Measurements from ENCODE around the gene LARGE2. TPM values are rescaled to one million over a fixed set of nuclear protein-coding genes. Genes with fewer than 3 reads are reported as not detected.

LARGE2 gene
- total and polyA plus RNA-seq, 10 donors = 2.5 to 18.8 (median 6.2) TPM

- peaks cover 0 to 100% (median 51%) of the 10 kb centered on the region in 6 donors for H3K36me3 ChIP-seq
- WGBS, 5 donors = 76 to 90% (median 88%) methylated on average over 4 of the region's 4 CpGs
- no peak overlapping the region for H3K27ac ChIP-seq
- intact Hi-C loops (cut with DNase I; ENCODE audit: low total_unique reads) = no loop called here
- H3K4me3 ChIP-seq = no peak overlapping the region
- H3K27me3 ChIP-seq (replicated peaks in 1 of 7) = no peaks in the 10 kb centered on the region
- no peaks in the 10 kb centered on the region for H3K9me3 ChIP-seq
- H3K4me1 ChIP-seq = no peaks in the 10 kb centered on the region
- DNase-seq = no peak
- TF ChIP-seq POLR2A (IDR thresholded peaks at IDR 0.05) = no peak
- TF ChIP-seq POLR2AphosphoS5 (IDR thresholded peaks at IDR 0.05) = no peak
- no peak for TF ChIP-seq CTCF (IDR thresholded peaks at IDR 0.05 in 8 of 11, conservative IDR thresholded peaks at IDR 0.05 in 3 of 11)
Measured at GRCh38 chr11:45973601-45974000, 51.1 kb downstream of the LARGE2 start.

- no peaks in the 10 kb centered on the region for H3K27me3 ChIP-seq (replicated peaks in 1 of 7)
- H3K36me3 ChIP-seq = peaks cover 4 to 100% (median 51%) of the 10 kb centered on the region in 6 donors
- no peak for TF ChIP-seq POLR2A (IDR thresholded peaks at IDR 0.05)
- no peak for TF ChIP-seq POLR2AphosphoS5 (IDR thresholded peaks at IDR 0.05)
- no peak for TF ChIP-seq CTCF (IDR thresholded peaks at IDR 0.05 in 8 of 11, conservative IDR thresholded peaks at IDR 0.05 in 3 of 11)
- intact Hi-C loops (cut with DNase I; ENCODE audit: low total_unique reads) = no loop called here
- no peaks in the 10 kb centered on the region for H3K9me3 ChIP-seq
- 89 to 100% (median 95%) methylated on average over 1 of the region's 1 CpG for WGBS, 5 donors
- H3K27ac ChIP-seq = no peak overlapping the region
- H3K4me3 ChIP-seq = no peak overlapping the region
- no peaks in the 10 kb centered on the region for H3K4me1 ChIP-seq
- no peak for DNase-seq
Measured at GRCh38 chr11:45974806-45975205, 52.4 kb downstream of the LARGE2 start.

Other genes starting within 250 kb of the LARGE2 start
- 10 to 100 TPM in 5 of 7 donors, 1 to 10 TPM in 2; 9.3 to 14.2 (median 12.1) TPM for gene SLC35C1, start 117.5 kb upstream of the LARGE2 start, total RNA-seq
- gene SLC35C1, start 117.5 kb upstream of the LARGE2 start, polyA plus RNA-seq = 1 to 10 TPM; 2.8 to 7.4 (median 4.1) TPM
- gene CRY2, start 75.2 kb upstream of the LARGE2 start, total RNA-seq = 10 to 100 TPM; 27.1 to 39.2 (median 33.1) TPM
- 10 to 100 TPM in 1 of 3 donors, 1 to 10 TPM in 2; 5.6 to 10.9 (median 5.6) TPM for gene CRY2, start 75.2 kb upstream of the LARGE2 start, polyA plus RNA-seq
- 1 to 10 TPM; 1.7 to 6.0 (median 3.4) TPM for gene MAPK8IP1, start 37.0 kb upstream of the LARGE2 start, total RNA-seq
- gene MAPK8IP1, start 37.0 kb upstream of the LARGE2 start, polyA plus RNA-seq = 1 to 10 TPM in 2 of 3 donors, under 1 TPM in 1; 0.80 to 2.2 (median 1.3) TPM
- 1 to 10 TPM in 4 of 7 donors, under 1 TPM in 1, not detected in 2; 0.57 to 2.0 (median 1.2) TPM for gene FREY1, start 15.4 kb upstream of the LARGE2 start, total RNA-seq
- under 1 TPM; 0.13 to 0.32 (median 0.27) TPM for gene FREY1, start 15.4 kb upstream of the LARGE2 start, polyA plus RNA-seq
- 10 to 100 TPM; 29.2 to 36.7 (median 33.7) TPM for gene PEX16, start 4.8 kb upstream of the LARGE2 start, total RNA-seq
- 10 to 100 TPM; 41.6 to 50.1 (median 46.1) TPM for gene PEX16, start 4.8 kb upstream of the LARGE2 start, polyA plus RNA-seq
- 100 to 1,000 TPM in 2 of 7 donors, 10 to 100 TPM in 5; 74.0 to 110 (median 85.3) TPM for gene PHF21A, start 198.8 kb downstream of the LARGE2 start, total RNA-seq
- gene PHF21A, start 198.8 kb downstream of the LARGE2 start, polyA plus RNA-seq = 10 to 100 TPM in 2 of 3 donors, 1 to 10 TPM in 1; 9.2 to 22.0 (median 12.4) TPM